GM15510 (cell line): ENCODE data around the gene XXYLT1.

ENCODE experiments used
- POLR2A ChIP-seq: IDR thresholded peaks from 3 replicates; pipeline ENCODE4 v1.6.1; 2011; ENCODE audit warnings: borderline replicate concordance; ENCODE audit not compliant: insufficient read length; ENCODE audit errors: extremely low read depth

Gene XXYLT1

GRCh38 chr3:195102609-195103467, 168.1 kb downstream of the XXYLT1 start:
- no peak for TF ChIP-seq POLR2A

- TF ChIP-seq POLR2A: no peak
Observed at GRCh38 chr3:195101927-195102608, 168.9 kb downstream of the XXYLT1 start.

GRCh38 chr3:195101001-195101583, 169.9 kb downstream of the XXYLT1 start:
- no peak for TF ChIP-seq POLR2A

- TF ChIP-seq POLR2A: no peak
Observed at GRCh38 chr3:195099951-195100785, 170.8 kb downstream of the XXYLT1 start.

GRCh38 chr3:195098741-195099525, 172.0 kb downstream of the XXYLT1 start:
- no peak for TF ChIP-seq POLR2A

- TF ChIP-seq POLR2A: no peak
Observed at GRCh38 chr3:195097331-195098255, 173.4 kb downstream of the XXYLT1 start.

GRCh38 chr3:195096484-195097330, 174.3 kb downstream of the XXYLT1 start:
- no peak for TF ChIP-seq POLR2A

- no peak for TF ChIP-seq POLR2A
Observed at GRCh38 chr3:195096053-195096452, 174.9 kb downstream of the XXYLT1 start.

- no peak for TF ChIP-seq POLR2A
Observed at GRCh38 chr3:195095704-195096036, 175.3 kb downstream of the XXYLT1 start.

- TF ChIP-seq POLR2A: no peak
Observed at GRCh38 chr3:195095035-195095703, 175.8 kb downstream of the XXYLT1 start.

- TF ChIP-seq POLR2A: no peak
Observed at GRCh38 chr3:195094191-195094921, 176.6 kb downstream of the XXYLT1 start.
